Esophagus squamous epithelium (tissue), 5 donors: ENCODE data around the gene AXIN2. TPM values are rescaled to one million over a fixed set of nuclear protein-coding genes. Genes with fewer than 3 reads are reported as not detected.

Source experiments
- DNase-seq: peaks from one replicate; lab custom pipeline; 2025; lab: John Stamatoyannopoulos, UW
- H3K27ac ChIP-seq, 4 donors: fragments of 200-600 bp; sonication (generic); one replicate each; pipeline ENCODE4 v1.5.1; 2016 to 2019; ENCODE audit warnings: mild to moderate bottlenecking in 1 of 4
- H3K27me3 ChIP-seq, 4 donors: fragments of 200-600 bp; sonication (generic); 1 replicate in 3 of 4; 2 replicates in 1 of 4; pipeline versions ENCODE4 v1.5.1 to v1.6.0; 2017 to 2021; ENCODE audit warnings: antibody characterized with exemption in 1 of 4
- H3K36me3 ChIP-seq, 3 donors: fragments of 200-600 bp; sonication (generic); one replicate each; pipeline ENCODE4 v1.5.1; 2016 to 2019
- H3K4me1 ChIP-seq, 3 donors: fragments of 200-600 bp; sonication (generic); one replicate each; pipeline ENCODE4 v1.5.1; 2017 to 2019
- H3K4me3 ChIP-seq, 4 donors: fragments of 200-600 bp; sonication (generic); 1 replicate in 3 of 4; 2 replicates in 1 of 4; pipeline ENCODE4 v1.5.1; 2016 to 2019; ENCODE audit warnings: mild to moderate bottlenecking in 2 of 4, moderate library complexity in 1 of 4
- H3K9me3 ChIP-seq, 3 donors: fragments of 200-600 bp; sonication (generic); one replicate each; pipeline ENCODE4 v1.5.1; 2016 to 2019
- POLR2A ChIP-seq, 4 donors: fragments of 450-650 bp; IDR thresholded peaks; one replicate each; pipeline ENCODE4 v1.6.1; 2017; ENCODE audit warnings: antibody characterized with exemption in 4 of 4, mild to moderate bottlenecking in 4 of 4, moderate library complexity in 3 of 4
- WGBS, 2 donors: methylation state at CpG; one replicate each; pipeline ENCODE4 v1.1.5; 2018; 5-methylcytosine and 5-hydroxymethylcytosine counted together
- intact Hi-C: fragments of 100-400 bp; cut with DNase I; formaldehyde crosslinking; loops from one replicate; pipeline ENCODE4 v1.15.0; 2022
- total RNA-seq, 4 donors: library from RNA; depleted of rRNA; stranded (reverse); fragments of >200 nt; gene quantifications; one replicate each; pipeline ENCODE4 v1.1.0, GENCODE V29; 2016
- TF ChIP-seq, protein P1 (sequence below), 6 experiments: fragments of 450-650 bp in 4 of 6; fragments of 200-600 bp in 2 of 6; sonication (generic) in 2 of 6; IDR thresholded peaks; one replicate each; pipeline ENCODE4 v1.5.1; 2016 to 2019; ENCODE audit warnings: antibody characterized with exemption in 6 of 6, mild to moderate bottlenecking in 4 of 6, moderate library complexity in 4 of 6
- donor health status: DM: yes; HTN: yes; CAD: no.

The AXIN2 gene
- total RNA-seq, 4 donors from 2014 or later = 0.83 to 10.9 (median 6.2) TPM

- Histone ChIP-seq H3K4me3 (no peak overlapping the region), H3K9me3 (no peaks in the 10 kb centered on the region), H3K27ac (peak overlapping the region in 2 of 4 donors; percentile 16 to 25), H3K27me3 (no peaks in the 10 kb centered on the region), H3K36me3 (peaks cover 0 to 17% (median 0%) of the 10 kb centered on the region in 3 donors), H3K4me1 (peaks cover 4 to 43% (median 36%) of the 10 kb centered on the region in 3 donors)
- intact Hi-C loops = no loop called here
- 59 to 68% methylated on average over 3 to 4 of the region's 4 CpGs for WGBS, 2 donors
- no peak for DNase-seq
- no peak for TF ChIP-seq POLR2A (IDR thresholded peaks at IDR 0.05)
- TF ChIP-seq, protein P1, sequence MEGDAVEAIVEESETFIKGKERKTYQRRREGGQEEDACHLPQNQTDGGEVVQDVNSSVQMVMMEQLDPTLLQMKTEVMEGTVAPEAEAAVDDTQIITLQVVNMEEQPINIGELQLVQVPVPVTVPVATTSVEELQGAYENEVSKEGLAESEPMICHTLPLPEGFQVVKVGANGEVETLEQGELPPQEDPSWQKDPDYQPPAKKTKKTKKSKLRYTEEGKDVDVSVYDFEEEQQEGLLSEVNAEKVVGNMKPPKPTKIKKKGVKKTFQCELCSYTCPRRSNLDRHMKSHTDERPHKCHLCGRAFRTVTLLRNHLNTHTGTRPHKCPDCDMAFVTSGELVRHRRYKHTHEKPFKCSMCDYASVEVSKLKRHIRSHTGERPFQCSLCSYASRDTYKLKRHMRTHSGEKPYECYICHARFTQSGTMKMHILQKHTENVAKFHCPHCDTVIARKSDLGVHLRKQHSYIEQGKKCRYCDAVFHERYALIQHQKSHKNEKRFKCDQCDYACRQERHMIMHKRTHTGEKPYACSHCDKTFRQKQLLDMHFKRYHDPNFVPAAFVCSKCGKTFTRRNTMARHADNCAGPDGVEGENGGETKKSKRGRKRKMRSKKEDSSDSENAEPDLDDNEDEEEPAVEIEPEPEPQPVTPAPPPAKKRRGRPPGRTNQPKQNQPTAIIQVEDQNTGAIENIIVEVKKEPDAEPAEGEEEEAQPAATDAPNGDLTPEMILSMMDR (IDR thresholded peaks at IDR 0.05) = no peak
These were observed 10.7 kb downstream of the AXIN2 start for GRCh38 chr17:65550758-65551157.

GRCh38 chr17:65550075-65550662, 11.3 kb downstream of the AXIN2 start:
- no peak for TF ChIP-seq POLR2A (IDR thresholded peaks at IDR 0.05)
- TF ChIP-seq, protein P1 (IDR thresholded peaks at IDR 0.05) = no peak
- Histone ChIP-seq H3K36me3 (peaks cover 0 to 17% (median 0%) of the 10 kb centered on the region in 3 donors), H3K4me1 (peaks cover 4 to 43% (median 42%) of the 10 kb centered on the region in 3 donors), H3K9me3 (no peaks in the 10 kb centered on the region), H3K4me3 (no peak overlapping the region), H3K27me3 (no peaks in the 10 kb centered on the region), H3K27ac (peak overlapping the region in 3 of 4 donors; percentile 5 to 25 (median 5))
- intact Hi-C loops = no loop called here
- WGBS, 2 donors = 64 to 76% methylated on average over 5 to 9 of the region's 9 CpGs
- no peak for DNase-seq

DNA sequence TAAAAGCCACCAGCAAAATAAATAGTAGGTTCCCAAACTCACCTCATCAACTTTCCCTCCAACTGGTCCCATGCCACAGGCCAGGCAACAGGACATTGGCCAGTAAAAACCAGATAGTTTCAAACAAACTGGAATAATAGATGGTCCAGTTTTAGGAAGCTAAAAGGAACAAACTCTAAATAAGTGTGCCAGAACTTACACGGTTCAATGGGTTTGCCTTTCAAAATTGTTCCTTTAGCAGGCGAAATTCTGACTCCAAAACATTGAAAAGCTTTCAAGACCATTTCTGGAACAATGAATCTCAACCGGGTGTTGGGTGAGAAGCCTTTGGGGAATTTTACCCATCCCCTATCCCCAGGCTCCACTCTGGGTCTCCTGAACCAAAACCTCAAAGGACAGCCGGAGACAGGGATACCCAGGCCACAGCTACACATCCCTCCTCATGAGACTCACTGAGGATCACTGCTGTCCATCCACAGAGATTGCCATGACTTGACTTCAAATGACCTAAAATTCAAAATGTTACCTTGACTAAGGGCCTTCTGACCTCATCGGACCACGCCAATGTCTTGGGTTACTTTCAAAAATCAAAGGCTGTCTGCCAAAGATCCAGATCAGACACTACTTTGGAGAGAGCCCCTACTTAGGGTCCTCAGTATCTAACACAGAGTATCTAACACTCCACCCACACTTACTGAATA, 13.0 kb downstream of the AXIN2 start:
- Histone ChIP-seq H3K27ac (peak overlapping the region in 2 of 4 donors; percentile 62 to 66), H3K4me1 (peaks cover 4 to 59% (median 35%) of the 10 kb centered on the region in 3 donors)
- 77 to 78% methylated on average over 3 to 6 of the region's 6 CpGs for WGBS, 2 donors

DNA sequence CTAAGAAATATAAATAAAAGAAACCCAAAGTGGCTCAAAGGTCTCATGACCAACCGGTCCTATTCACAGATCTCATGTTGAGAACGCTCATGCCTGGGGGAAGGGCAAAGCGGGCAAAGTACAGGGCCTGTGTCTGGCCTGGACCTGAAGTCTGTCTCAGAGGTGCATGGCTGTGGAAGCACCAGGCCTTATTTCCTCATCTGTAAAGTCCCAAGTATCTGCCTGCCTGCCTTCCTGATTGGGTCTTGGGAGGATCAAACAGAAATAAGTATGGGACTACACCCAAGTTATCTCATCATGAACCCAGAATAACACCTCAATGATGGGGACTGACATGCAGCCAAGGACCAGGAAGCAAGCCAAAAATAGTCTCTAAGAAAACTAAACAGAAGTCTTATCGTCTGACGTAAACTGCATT, 14.2 kb downstream of the AXIN2 start:
- Histone ChIP-seq H3K9me3 (no peaks in the 10 kb centered on the region), H3K27ac (peak overlapping the region in 3 of 4 donors; percentile 53 to 66 (median 62)), H3K36me3 (peaks cover 0 to 17% (median 0%) of the 10 kb centered on the region in 3 donors), H3K4me1 (peaks cover 4 to 68% (median 31%) of the 10 kb centered on the region in 3 donors), H3K4me3 (no peak overlapping the region), H3K27me3 (no peaks in the 10 kb centered on the region)
- no peak for DNase-seq
- intact Hi-C loops = no loop called here
- 20 to 34% methylated on average over 5 of the region's 5 CpGs for WGBS, 2 donors
- TF ChIP-seq POLR2A (IDR thresholded peaks at IDR 0.05) = no peak
- TF ChIP-seq, protein P1 (IDR thresholded peaks at IDR 0.05) = no peak

More for the DNA sequence above, 13.0 kb downstream of the AXIN2 start:
- DNase-seq = no peak
- Histone ChIP-seq H3K27me3 (no peaks in the 10 kb centered on the region), H3K4me3 (no peak overlapping the region), H3K9me3 (no peaks in the 10 kb centered on the region), H3K36me3 (peaks cover 0 to 17% (median 0%) of the 10 kb centered on the region in 3 donors)
- TF ChIP-seq, protein P1 (IDR thresholded peaks at IDR 0.05) = no peak
- TF ChIP-seq POLR2A (IDR thresholded peaks at IDR 0.05) = no peak
- intact Hi-C loops = no loop called here

- Histone ChIP-seq H3K27ac (peak overlapping the region in 3 of 4 donors; percentile 53 to 66 (median 61)), H3K4me1 (peaks cover 4 to 72% (median 24%) of the 10 kb centered on the region in 3 donors), H3K4me3 (no peak overlapping the region), H3K36me3 (peaks cover 0 to 17% (median 0%) of the 10 kb centered on the region in 3 donors), H3K9me3 (no peaks in the 10 kb centered on the region), H3K27me3 (no peaks in the 10 kb centered on the region)
- WGBS, 2 donors = 56% methylated on average over 3 of the region's 4 CpGs; no CpG with 5 or more reads in 1 of the 2 donors
- TF ChIP-seq, protein P1 (IDR thresholded peaks at IDR 0.05) = no peak
- TF ChIP-seq POLR2A (IDR thresholded peaks at IDR 0.05) = no peak
- intact Hi-C loops = no loop called here
- no peak for DNase-seq
These were observed 14.9 kb downstream of the AXIN2 start for GRCh38 chr17:65546579-65546978.
